GDM1 (cell line): ENCODE data around the gene MINDY3.
"Not testable (repeated sequence)": the region's sequence is repeated elsewhere in the genome, so short reads cannot be mapped to it uniquely, and the experiment has no call there.

ENCODE experiments used
- DNase-seq: peaks from one replicate; lab custom pipeline; 2025; lab: John Stamatoyannopoulos, UW

The MINDY3 gene

DNA sequence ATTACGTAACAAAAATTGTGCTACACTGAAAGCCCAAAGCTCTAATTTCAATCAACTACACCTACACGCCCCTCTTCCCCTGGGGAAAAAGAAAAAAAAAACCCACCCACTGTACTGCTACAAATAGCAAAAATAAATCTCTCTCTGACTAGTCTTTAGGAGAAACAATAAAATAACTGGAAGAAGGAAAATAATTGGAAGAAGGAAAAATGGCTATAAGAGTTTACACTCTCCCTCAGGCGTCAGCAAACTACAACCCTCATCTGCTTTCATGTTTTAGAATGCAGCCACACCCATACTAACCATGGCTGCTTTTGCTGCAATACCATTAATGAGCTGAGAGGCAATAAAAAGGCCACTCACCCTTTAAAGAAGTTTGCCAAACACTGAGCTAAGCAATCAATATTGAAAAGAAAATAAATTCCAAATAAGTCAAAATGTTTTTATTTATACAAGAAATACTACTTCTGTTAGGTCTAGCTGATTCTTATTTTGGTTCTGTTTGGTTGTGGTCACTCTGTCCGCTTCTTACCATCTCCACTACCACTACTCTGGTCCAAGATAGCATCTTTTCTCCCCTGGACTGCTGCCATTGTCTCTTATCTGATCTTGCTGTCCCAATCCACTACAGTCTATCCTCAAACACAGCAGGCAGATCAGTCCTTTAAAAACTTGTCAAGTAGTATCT is 3.8 kb downstream of the MINDY3 start:
- DNase-seq, result no peak

DNA sequence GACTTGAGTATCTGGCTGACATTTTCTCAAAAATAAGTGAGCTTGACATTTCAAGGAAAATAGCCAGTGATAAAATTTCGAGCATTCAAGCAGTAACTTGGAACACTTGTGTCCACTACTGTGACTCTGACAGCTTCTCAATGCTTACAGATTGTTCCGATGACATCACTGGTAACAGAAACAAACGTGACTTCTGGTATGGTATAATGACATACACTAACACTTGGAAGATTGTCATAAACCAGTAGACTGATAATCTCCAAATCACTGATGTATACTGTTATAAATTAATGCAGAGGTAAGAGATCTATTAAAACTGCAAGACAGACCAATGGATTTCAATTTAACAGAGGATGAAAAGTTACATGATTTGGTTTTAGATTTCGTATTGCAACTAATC is 6.5 kb downstream of the MINDY3 start:
- no peak for DNase-seq

DNA sequence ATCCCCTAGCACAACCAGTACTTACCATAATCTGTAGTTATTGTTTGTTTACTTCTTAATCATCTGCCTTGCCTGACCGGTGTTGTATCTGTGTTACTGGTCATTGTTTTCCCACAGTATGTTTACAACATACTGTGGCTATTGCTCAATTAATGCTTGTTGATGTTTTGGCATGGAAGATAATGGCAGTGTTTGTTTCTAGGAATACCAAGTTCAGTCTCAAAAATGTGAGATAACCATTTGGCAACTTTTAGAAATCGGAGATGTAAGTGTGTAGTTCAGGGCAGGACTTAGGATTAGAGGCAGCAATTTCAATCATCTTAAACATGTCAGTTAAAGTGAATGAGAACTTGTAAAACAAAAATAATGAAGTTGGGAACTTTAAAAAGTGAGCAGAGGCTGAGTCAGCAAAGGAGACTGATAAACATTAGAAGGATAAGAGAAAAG is 8.2 kb downstream of the MINDY3 start:
- no peak for DNase-seq

DNA sequence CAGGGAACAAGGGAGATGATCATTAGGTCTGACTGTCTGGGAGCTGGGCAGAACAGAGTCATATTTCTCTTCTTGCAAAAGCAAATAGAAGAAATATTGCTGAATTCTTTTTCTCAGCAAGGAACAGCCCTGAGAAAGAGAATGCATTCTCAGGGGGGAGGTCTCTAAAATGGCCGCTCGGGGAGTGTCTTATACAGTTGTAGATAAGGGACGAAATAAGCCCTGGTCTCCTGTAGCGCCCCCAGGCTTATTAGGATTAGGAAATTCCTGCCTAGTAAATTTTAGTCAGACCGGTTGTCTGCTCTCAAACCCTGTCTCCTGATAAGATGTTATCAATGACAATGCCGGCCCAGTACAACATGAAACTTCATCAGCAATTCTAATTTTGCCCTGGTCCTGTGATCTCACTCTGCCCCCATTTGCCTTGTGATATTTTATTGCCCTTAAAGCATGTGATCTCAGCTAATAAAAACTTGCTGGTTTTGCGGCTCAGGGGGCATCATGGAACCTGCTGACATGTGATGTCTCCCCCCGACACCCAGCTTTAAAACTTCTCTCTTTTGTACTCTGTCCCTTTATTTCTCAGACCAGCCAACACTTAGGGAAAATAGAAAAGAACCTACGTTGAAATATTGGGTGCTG is 9.8 kb downstream of the MINDY3 start:
- not testable (repeated sequence) for DNase-seq

DNA sequence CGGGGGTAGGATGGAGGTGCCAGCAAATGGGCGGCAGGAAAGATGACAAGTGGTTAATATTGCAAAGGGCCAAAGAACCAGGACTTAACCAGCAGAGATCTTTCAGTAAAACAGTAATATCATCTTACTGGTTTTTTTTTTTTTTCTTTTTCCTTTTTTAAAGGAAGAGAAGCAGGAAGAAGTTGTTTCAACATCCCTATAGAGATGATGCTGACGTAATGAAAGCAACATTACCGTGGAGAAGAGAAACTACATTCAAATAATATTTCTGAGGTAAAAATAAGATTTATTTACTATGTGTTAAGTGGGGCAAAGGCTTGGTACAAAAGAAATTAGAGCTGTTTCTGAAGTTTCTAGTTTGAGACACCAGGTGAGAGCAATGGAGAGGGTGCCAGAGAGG is 11.0 kb downstream of the MINDY3 start:
- DNase-seq, result no peak

DNA sequence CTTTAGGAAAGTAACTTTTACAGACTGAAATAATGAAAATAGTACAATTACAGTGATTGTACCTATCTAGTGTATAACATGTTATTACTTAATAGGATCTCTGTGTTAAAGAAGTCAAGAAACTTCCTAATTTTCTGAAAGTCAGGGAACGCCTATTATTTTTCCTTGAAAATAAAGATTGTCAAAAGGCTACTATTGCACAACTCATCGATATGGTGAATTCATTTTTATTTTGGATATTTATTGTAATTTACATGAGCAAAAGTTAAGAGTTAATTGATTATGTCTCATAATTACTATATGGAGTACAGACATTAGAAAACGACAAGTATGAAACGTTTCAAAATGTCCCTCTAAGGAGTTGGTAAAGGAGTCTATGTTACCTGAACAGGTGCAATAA is 12.8 kb downstream of the MINDY3 start:
- DNase-seq, result no peak

DNA sequence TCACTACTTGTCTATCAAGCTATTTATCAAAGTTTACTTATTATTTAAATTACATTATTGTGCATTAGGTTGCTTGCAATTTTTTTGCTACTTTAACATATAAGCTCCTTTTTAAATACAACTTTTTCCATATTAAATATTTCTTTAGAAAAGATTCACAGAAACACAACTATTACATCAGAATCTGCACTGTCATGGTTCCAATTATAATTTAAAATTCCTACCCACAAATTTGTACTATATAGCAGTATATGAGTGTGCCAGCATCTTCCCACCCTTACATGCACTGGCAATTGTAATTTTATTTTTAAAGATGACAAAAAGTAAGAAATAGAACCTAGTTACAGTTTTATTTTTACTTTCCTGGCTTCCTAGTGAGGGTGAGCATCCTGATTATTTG is 15.8 kb downstream of the MINDY3 start:
- no peak for DNase-seq

DNA sequence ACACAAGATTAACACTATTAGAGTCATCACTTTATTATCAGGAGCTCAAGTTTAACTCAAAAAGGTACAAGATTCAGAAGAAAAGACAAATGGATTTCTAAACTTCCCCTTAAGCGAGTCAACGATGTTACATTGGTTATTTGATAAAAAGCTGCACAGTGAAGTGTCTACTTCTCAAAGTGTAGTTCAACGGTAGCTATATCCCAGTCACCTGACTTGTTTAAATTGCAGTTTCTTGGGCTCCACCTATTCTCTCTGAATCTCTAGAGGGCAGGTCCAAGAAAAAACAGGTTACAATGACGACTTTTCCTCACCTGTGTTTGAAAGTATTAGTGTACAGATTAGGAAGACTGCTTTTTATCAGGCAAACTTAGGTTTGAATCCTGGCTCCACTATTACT is 16.6 kb downstream of the MINDY3 start:
- DNase-seq, result no peak

DNA sequence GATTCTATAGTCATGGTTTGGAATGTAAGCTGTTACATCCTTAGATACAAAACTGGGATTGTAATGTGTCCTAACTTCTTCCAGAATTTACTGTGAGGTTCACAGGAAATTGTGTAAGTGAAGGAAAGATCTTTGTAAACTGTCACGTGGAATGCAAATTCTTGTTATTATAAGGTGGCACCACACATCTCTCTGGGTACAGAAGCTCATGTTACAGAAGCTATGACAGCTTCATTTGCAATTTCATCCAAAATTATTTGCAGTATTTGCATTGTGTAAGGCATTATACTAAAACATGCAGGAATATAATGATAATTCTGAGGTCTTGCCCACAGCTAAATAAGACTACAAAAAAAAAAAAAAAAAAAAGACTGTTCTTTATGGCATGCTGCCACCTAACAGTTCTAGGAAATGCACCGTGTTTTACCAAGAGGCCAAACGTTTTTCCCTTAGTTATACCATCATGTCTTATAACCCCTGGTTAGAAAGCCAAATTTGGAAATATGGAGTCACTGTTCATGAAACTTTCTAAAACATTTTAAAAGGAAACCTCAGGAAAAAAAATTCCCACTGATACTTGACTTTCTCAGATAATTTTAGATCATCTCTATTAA is 17.6 kb downstream of the MINDY3 start:
- DNase-seq, result no peak

DNA sequence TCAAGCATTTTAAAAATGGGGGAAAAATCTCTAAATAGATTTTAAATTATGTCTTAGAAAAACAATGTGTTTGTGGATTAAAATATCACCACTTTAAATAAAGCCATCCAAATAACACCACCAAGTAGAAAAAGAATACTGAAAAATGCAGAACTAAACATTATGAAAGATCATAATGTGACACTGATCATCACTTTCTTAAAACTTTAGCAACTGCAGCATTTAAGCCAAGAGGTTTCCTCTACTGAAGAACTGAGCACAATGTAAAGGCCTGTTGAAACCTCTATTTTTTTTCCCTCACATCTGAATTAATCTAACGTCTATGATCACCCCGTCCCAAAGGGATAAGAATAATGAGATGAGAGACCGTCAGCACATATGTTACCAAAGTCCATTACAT is 18.6 kb downstream of the MINDY3 start:
- no peak for DNase-seq

DNA sequence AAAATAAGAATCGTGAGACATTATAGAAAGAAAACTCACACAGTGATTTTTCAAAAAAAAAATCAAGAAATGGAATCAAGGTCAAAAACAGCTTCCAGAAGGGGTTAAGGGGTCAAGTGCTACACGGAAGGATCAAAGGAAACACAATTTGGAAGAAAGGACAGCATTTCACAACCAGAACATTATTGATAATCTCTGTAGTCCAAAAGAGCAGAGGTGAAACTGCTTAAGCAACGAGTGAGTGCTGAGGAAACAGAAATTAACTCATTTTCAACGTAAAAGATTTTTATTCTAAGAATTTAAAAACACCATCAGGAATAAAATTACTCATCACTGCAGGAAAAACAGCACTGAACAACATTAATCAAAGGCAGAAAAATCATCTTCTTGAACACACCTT is 23.5 kb downstream of the MINDY3 start:
- DNase-seq, result no peak

DNA sequence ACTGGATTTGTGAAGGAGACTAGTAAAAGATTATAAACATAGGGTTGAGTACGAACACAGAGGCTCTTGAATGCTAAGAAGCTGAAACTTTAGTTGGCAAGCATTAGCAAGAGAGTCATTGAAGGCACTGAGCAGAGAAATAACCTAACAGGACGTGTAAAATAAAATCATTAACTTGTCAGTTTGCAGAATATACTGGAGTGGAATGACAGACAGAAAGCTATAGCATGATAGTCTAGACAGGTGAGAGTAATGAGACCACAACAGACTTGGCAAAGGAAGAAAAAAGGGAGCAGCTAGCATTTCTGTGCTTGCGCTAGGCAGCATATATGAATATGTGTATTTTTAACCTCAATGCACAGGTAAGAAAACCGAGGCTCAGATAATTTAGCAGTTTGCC is 30.8 kb downstream of the MINDY3 start:
- no peak for DNase-seq

DNA sequence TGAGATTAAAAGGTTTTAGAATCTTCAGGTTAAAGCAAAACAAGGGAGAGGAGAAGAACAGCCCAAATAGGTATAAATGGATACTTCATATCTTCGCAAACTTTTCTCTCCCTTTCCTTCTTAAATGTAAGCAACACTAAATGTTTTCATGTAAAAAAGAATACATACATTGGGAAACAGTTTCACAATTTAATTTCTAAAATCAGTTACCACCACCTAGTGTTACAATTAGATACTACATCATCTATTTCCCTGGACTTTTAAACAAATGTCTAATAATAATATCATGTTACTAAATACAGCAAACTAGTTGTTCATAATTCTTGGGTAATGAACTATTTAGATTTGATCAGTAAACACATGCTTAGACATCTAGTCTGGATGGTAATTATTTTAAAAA is 35.8 kb downstream of the MINDY3 start:
- no peak for DNase-seq

DNA sequence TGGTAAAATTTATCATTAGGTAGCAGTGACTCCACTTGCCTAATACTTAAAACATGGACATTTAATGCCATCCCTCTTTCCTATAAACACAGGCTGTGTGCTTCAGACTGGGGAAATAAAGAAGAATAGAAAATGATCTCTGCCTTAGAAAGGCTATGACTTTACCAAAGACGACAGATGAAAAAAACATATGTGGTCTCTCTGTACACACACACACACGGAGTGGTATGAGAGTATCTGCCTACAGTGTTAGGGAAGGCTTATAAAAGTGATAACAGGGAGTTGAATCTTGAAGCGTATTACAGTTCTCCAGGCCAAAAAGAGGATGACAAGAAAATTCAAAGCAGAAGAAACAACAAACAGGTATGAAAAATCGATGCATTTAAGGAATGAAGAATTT is 38.2 kb downstream of the MINDY3 start:
- no peak for DNase-seq

DNA sequence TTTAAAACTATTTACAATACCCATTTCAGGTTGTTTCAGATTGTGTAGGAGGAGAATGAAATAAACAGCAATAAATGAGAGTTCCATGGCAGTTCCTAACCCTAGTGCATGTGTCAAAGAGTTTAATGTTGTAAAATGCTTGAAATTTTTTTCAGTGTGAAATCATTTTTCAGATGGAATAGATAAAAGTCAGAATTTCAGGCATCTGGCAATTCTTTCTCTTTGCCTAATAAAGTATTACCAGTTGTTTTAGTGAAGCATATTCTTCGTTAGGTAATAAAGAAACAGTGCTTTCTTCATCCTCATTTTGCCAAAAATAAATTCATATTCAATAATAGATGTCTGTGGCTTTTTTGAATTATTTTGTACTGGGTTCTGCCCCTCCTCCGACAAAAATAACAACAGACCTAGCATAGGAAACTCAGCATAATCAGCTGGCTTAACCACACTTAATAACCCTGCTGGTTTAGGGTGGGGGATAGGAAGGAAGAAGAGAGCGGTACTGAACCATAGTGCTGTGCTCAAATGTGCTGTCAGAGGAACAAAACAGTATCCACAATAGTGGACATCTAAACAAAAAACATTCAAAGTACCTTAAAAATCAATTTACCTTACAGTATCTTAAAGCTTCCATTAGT is 39.1 kb downstream of the MINDY3 start:
- DNase-seq, result no peak

DNA sequence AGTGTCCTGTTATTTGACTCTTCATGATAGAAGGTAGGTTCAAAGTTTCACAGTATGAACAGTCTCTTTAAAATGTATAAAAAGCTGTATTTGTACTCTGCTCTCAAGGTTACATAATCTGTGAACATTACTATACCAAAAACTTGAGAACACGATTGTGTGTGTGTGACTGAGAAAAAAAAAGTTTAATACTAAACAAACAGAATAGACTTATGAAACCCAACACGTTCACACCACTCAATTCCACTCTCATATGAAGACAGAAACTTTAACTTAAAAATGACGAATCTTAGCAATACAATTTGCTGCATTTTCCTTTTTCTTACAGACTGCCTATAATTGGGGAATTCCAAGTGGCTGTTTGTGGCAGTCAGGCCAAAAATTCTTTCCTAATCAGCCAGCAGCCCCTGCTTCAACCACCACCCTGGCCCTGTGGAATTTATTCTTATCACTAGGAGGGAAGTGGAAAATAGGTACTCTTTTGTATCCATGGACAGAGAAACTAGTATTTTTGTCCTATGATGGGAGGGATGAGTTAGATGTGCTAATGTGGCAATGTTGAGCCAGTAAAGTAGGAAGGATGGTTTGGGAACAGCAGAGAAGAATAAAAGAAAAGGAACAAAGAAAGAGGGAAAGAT is 42.8 kb downstream of the MINDY3 start:
- DNase-seq, result no peak

DNA sequence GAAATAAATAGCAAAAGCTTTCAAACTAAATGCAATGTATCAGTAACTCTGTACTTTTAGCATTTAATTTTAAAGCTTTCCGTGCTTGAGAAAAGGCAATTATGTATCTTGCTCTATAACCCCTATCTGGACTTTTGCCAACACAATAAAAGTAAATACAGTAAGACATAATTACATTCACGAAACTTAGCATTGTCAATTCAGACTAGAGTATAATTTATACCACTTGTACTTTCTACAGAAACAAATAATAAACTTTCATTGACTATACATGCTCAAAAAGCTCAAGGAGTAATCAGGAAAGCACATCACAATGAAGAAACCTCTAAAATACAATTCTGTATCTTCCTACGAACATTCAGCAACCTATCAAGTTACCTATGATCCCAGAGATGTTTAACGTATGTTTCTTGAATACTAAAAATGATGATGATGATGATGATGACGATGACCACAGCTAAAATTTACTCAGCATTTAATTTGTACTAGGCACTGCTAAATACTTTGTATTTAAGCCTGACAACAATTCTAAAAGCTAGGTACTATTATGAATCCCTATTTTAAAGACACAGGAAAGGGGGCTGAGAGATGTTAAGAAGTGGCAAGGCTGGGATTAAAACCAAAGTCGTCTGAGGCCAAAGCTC is 44.9 kb downstream of the MINDY3 start:
- no peak for DNase-seq

DNA sequence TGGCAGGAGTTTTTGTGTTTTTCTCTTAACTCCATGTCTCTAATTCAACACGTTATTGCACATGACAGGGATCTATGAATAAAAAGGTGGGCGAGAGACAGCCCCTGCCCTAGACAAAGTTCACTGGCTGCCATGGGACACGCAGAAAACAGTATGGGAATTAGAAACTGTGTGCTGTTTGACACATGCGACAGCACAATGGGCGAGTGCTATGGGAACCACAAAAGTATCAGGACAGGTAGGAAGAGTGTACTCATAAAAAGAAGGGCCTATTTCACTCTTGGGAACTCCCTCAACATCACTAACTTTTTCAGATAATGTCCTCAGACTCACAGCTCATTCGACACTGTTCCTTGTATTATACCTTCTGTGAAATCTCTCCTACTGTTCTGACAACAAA is 45.7 kb downstream of the MINDY3 start:
- no peak for DNase-seq

DNA sequence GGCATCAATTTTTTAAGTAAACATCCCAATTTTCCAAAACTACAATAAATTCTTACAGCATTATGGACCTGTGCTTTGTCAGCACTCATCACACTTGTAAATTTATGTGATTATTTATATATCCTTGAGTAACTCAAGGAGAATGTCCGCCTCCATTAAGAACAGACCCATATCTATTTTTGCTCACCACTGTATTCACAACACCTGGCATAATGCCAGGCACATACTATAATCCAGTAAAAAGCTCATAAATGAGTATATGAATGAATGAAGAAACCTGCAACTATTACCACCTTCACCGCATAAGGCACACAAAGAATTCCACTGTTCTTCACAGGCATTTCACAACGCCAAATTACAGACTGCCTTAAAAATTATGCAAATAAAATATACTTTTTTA is 46.9 kb downstream of the MINDY3 start:
- no peak for DNase-seq

DNA sequence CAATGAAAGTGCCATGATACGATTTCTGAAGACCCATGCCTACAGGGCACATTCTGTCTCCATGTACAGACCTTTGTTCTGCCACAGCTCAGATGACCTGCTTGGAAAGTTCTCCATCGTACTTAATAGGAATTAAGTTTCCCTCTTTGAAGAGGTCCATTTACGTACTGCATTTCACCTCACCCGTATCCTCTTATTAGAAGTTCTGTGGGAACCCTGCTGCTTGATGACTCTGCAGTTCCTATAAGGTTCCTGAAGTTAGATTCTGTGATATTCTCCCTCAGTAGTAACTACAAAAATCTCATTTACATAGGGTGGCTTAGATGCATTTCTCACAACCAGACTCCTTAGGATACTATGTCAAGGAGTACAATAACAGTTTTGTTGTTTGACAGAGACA is 50.9 kb downstream of the MINDY3 start:
- DNase-seq, result no peak

DNA sequence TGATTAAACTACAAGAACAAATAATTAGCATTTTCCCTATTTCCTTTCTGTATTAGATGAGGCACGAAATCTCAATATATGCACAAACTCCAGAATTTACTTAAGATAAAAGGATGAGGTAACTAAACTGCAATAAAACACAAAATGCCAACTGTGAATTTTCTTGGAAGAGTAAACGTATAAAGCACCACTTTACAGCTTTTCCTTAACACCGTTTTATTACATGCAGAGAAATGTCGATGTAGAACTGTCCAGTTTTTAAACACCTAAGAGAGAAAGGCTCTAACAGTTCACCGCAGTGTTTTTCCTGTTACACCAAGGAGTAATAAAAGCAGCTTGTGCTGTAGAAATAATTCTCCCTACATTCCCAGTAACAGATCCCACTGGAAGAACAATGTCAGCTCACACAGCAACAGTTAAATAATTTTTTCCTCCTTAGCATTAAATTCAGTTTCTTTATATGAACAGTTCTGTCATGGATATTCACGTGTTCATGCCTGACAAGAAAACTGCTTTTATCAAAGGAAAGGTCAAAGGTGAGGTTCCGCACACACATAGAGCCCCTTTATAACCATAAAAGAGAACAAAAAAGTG is 52.0 kb downstream of the MINDY3 start:
- DNase-seq, result no peak
